Mesenteric fat pad (tissue), 1 donor: ENCODE data around the gene PIP4P1. TPM values are rescaled to one million over a fixed set of nuclear protein-coding genes. Genes with fewer than 3 reads are reported as not detected.
"Not testable (repeated sequence)": the region's sequence is repeated elsewhere in the genome, so short reads cannot be mapped to it uniquely, and the experiment has no call there.

ENCODE experiments used
- DNase-seq: peaks from one replicate; pipeline ENCODE4 v3.0.0-alpha.2; 2020; ENCODE audit warnings: low spot score
- total RNA-seq: library from RNA; stranded (reverse); fragmentation: NEBNext Ultra II Directional; extraction: Animal tissue kit (Norgen Biotek cat#: 25700); gene quantifications from one replicate; pipeline ENCODE4 v1.2.1, GENCODE V29; 2021
- donor health status: DM: yes; HTN: yes; CAD: no.

PIP4P1 gene
- total RNA-seq, 1 donor from 2014 or later: 28.0 TPM

GRCh38 chr14:20477211-20477876 lies 16.1 kb upstream of the PIP4P1 start:
- DNase-seq: no peak

- DNase-seq: no peak
These were observed 15.5 kb upstream of the PIP4P1 start for GRCh38 chr14:20476776-20477175.

- DNase-seq: no peak
These were observed 11.4 kb upstream of the PIP4P1 start for GRCh38 chr14:20472536-20473169.

- no peak for DNase-seq
These were observed 9.3 kb upstream of the PIP4P1 start for GRCh38 chr14:20470603-20470901.

- DNase-seq: no peak
These were observed 8.8 kb upstream of the PIP4P1 start for GRCh38 chr14:20469890-20470602.

- peak; percentile 96 for DNase-seq
These were observed 8.1 kb upstream of the PIP4P1 start, which contains the start of gene PNP for GRCh38 chr14:20469242-20469889. Gene PNP (plus strand): TSS chr14:20469406. CDS start chr14:20469525, 119 bp downstream.

GRCh38 chr14:20468764-20469241 lies 7.6 kb upstream of the PIP4P1 start:
- DNase-seq: no peak

- DNase-seq: no peak
These were observed 593 bp downstream of the PIP4P1 start for GRCh38 chr14:20460458-20461224.

- no peak for DNase-seq
These were observed 3.0 kb downstream of the PIP4P1 start for GRCh38 chr14:20458031-20458789.

GRCh38 chr14:20456971-20457370 lies 4.3 kb downstream of the PIP4P1 start:
- DNase-seq: no peak

- no peak for DNase-seq
These were observed 5.6 kb downstream of the PIP4P1 start for GRCh38 chr14:20455355-20456300.

- peak; percentile 99 for DNase-seq
These were observed 6.5 kb downstream of the PIP4P1 start, which contains the start of the genes APEX1 and OSGEP for GRCh38 chr14:20454516-20455354. Gene APEX1 (plus strand): TSS chr14:20455226. CDS start chr14:20455646, 420 bp downstream. Gene OSGEP (minus strand): TSS chr14:20454812. CDS start chr14:20454683, 129 bp downstream.

GRCh38 chr14:20452831-20453230 lies 8.4 kb downstream of the PIP4P1 start:
- not testable (repeated sequence) for DNase-seq

GRCh38 chr14:20446889-20447288 lies 14.3 kb downstream of the PIP4P1 start:
- DNase-seq: no peak

- not testable (repeated sequence) for DNase-seq
These were observed 17.6 kb downstream of the PIP4P1 start for GRCh38 chr14:20443650-20444049.

GRCh38 chr14:20441461-20441860 lies 19.8 kb downstream of the PIP4P1 start:
- DNase-seq: no peak

- DNase-seq: no peak
These were observed 20.4 kb downstream of the PIP4P1 start for GRCh38 chr14:20440882-20441281.

GRCh38 chr14:20440465-20440864 lies 20.8 kb downstream of the PIP4P1 start:
- DNase-seq: no peak
